ENCODE results near the gene ZNF318. TPM values are rescaled to one million over a fixed set of nuclear protein-coding genes. Genes with fewer than 3 reads are reported as not detected.
A peak's percentile ranks its signal among the peaks of the same experiment; 100 is the strongest.

Gene ZNF318
- total RNA-seq, 1 donor from 2014 or later, result 9.8 TPM

DNA sequence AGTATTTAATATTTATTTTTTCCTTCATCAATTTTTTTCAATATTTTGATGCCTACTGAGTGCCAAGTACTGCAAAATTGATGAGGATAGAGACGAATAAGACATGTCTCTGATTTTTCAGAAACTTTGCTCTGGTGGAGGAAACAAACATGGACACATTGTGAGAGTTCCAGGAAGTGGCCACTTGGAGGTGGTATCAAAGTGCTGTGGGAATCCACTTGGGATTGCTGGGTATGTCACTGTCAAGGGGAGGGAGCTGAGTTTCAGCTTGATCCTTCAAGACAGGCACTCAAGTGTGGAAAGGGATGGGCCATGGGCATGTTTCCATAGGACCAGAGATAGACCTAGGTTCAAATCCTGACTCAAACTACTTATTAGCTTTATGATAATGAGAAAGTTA, 33.4 kb upstream of the ZNF318 start:
- Mint-ChIP-seq H3K4me3 (ENCODE audit: unreplicated experiment) (no peak overlapping the region), H3K9me3 (ENCODE audit: unreplicated experiment) (peaks cover 2% of the 10 kb centered on the region), H3K4me1 (ENCODE audit: low read depth, unreplicated experiment) (peaks cover 3% of the 10 kb centered on the region), H3K27ac (ENCODE audit: unreplicated experiment) (no peak overlapping the region), H3K27me3 (ENCODE audit: low read depth, unreplicated experiment) (peaks cover 26% of the 10 kb centered on the region), H3K36me3 (ENCODE audit: low read depth, unreplicated experiment) (no peaks in the 10 kb centered on the region)
- Histone ChIP-seq H3K79me2 (ENCODE audit: insufficient read depth, low read length) (no peaks in the 10 kb centered on the region), H3K4me3 (ENCODE audit: insufficient read depth, low read depth, low read length) (no peak overlapping the region), H3K36me3 (ENCODE audit: insufficient read depth, low read length) (no peaks in the 10 kb centered on the region), H2AFZ (ENCODE audit: low read depth, low read length) (no peak overlapping the region), H3K9ac (ENCODE audit: low read length) (no peak overlapping the region), H4K20me1 (ENCODE audit: insufficient read depth, low read length) (no peaks in the 10 kb centered on the region), H3K27me3 (ENCODE audit: insufficient read depth, low read length) (peaks cover 15% of the 10 kb centered on the region), H3K9me3 (ENCODE audit: insufficient read depth, low read depth, low read length) (no peaks in the 10 kb centered on the region), H3K4me1 (ENCODE audit: insufficient read depth, low read length) (no peaks in the 10 kb centered on the region), H3K27ac (ENCODE audit: low read depth, low read length) (no peak overlapping the region), H3K4me2 (ENCODE audit: low read length) (no peak overlapping the region)
- TF ChIP-seq, protein P1, sequence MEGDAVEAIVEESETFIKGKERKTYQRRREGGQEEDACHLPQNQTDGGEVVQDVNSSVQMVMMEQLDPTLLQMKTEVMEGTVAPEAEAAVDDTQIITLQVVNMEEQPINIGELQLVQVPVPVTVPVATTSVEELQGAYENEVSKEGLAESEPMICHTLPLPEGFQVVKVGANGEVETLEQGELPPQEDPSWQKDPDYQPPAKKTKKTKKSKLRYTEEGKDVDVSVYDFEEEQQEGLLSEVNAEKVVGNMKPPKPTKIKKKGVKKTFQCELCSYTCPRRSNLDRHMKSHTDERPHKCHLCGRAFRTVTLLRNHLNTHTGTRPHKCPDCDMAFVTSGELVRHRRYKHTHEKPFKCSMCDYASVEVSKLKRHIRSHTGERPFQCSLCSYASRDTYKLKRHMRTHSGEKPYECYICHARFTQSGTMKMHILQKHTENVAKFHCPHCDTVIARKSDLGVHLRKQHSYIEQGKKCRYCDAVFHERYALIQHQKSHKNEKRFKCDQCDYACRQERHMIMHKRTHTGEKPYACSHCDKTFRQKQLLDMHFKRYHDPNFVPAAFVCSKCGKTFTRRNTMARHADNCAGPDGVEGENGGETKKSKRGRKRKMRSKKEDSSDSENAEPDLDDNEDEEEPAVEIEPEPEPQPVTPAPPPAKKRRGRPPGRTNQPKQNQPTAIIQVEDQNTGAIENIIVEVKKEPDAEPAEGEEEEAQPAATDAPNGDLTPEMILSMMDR (IDR thresholded peaks at IDR 0.05; ENCODE audit: insufficient read depth, low read depth, low read length), result no peak
- TF ChIP-seq EZH2 (IDR thresholded peaks at IDR 0.05; ENCODE audit: insufficient read depth, low read length), result no peak
- DNase-seq (ENCODE audit: low read depth) (no peak), FAIRE-seq (no peak)

DNA sequence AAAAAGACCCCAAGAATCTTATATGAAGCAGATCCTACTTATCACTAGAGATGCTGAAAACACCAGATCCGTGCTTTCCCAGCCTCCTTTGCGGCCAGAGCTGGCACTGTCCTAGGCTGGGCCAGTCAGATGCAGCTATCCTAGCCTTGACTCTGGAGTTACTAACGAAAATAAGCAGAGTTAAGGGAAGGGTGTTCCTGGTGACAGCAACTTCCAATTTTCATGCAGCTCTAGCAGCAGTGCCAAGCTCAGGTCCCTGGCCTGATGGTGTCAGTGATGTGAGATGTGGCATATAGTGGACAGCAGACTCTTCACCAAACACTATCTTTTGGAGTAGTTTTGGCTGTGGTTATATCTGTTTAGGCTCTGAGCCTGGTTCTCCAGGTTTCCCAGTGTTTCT, 32.3 kb upstream of the ZNF318 start:
- Mint-ChIP-seq H3K27ac (ENCODE audit: unreplicated experiment) (no peak overlapping the region), H3K9me3 (ENCODE audit: unreplicated experiment) (peaks cover 2% of the 10 kb centered on the region), H3K36me3 (ENCODE audit: low read depth, unreplicated experiment) (no peaks in the 10 kb centered on the region), H3K27me3 (ENCODE audit: low read depth, unreplicated experiment) (peaks cover 23% of the 10 kb centered on the region), H3K4me3 (ENCODE audit: unreplicated experiment) (peak overlapping the region; percentile 4), H3K4me1 (ENCODE audit: low read depth, unreplicated experiment) (peaks cover 3% of the 10 kb centered on the region)
- no peaks in the 10 kb centered on the region for H3K36me3 ChIP-seq (ENCODE audit: insufficient read depth, low read length)
- FAIRE-seq, result no peak
- no peak overlapping the region for H3K27ac ChIP-seq (ENCODE audit: low read depth, low read length)
- H3K27me3 ChIP-seq (ENCODE audit: insufficient read depth, low read length), result peaks cover 15% of the 10 kb centered on the region
- H3K9ac ChIP-seq (ENCODE audit: low read length), result no peak overlapping the region
- DNase-seq (ENCODE audit: low read depth), result no peak
- no peaks in the 10 kb centered on the region for H3K9me3 ChIP-seq (ENCODE audit: insufficient read depth, low read depth, low read length)
- H2AFZ ChIP-seq (ENCODE audit: low read depth, low read length), result no peak overlapping the region
- H3K4me1 ChIP-seq (ENCODE audit: insufficient read depth, low read length), result no peaks in the 10 kb centered on the region
- H4K20me1 ChIP-seq (ENCODE audit: insufficient read depth, low read length), result no peaks in the 10 kb centered on the region
- no peaks in the 10 kb centered on the region for H3K79me2 ChIP-seq (ENCODE audit: insufficient read depth, low read length)
- H3K4me2 ChIP-seq (ENCODE audit: low read length), result no peak overlapping the region
- TF ChIP-seq EZH2 (IDR thresholded peaks at IDR 0.05; ENCODE audit: insufficient read depth, low read length), result no peak
- TF ChIP-seq, protein P1 (IDR thresholded peaks at IDR 0.05; ENCODE audit: insufficient read depth, low read depth, low read length), result no peak
- no peak overlapping the region for H3K4me3 ChIP-seq (ENCODE audit: insufficient read depth, low read depth, low read length)

DNA sequence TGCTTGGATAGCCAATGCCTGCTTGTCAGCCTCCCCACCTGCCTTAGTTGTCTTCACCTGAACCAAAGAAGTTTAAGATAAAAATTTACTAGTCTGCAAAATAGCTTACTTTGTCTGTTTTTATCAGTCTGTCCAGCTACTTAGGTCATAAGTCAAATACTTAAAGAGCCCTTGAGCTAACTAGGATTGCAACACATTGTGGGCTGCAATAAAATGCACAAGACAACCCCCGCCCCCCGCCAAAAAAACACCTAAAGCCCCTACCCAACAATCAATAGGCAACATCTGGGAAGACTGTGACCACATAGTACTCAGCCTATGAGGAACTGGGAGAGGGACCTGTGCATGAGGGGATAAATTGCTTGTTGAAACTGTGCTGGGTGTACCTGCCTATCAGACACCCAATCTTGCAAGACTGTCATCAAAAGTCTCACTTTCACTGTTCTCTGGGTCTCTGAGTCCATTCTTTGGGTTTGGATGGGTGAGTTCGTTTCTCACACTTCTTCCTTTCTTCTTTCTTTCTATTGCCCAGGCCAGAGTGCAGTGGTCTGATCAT, 30.6 kb upstream of the ZNF318 start:
- no peak overlapping the region for H3K27ac ChIP-seq (ENCODE audit: low read depth, low read length)
- H3K36me3 ChIP-seq (ENCODE audit: insufficient read depth, low read length), result no peaks in the 10 kb centered on the region
- Mint-ChIP-seq H3K4me1 (ENCODE audit: low read depth, unreplicated experiment) (peaks cover 2% of the 10 kb centered on the region), H3K36me3 (ENCODE audit: low read depth, unreplicated experiment) (no peaks in the 10 kb centered on the region), H3K27me3 (ENCODE audit: low read depth, unreplicated experiment) (peaks cover 21% of the 10 kb centered on the region), H3K27ac (ENCODE audit: unreplicated experiment) (no peak overlapping the region), H3K4me3 (ENCODE audit: unreplicated experiment) (no peak overlapping the region), H3K9me3 (ENCODE audit: unreplicated experiment) (no peaks in the 10 kb centered on the region)
- no peaks in the 10 kb centered on the region for H4K20me1 ChIP-seq (ENCODE audit: insufficient read depth, low read length)
- H3K27me3 ChIP-seq (ENCODE audit: insufficient read depth, low read length), result peaks cover 15% of the 10 kb centered on the region
- H3K4me2 ChIP-seq (ENCODE audit: low read length), result no peak overlapping the region
- no peak for DNase-seq (ENCODE audit: low read depth)
- no peak overlapping the region for H3K4me3 ChIP-seq (ENCODE audit: insufficient read depth, low read depth, low read length)
- H3K9me3 ChIP-seq (ENCODE audit: insufficient read depth, low read depth, low read length), result no peaks in the 10 kb centered on the region
- H3K9ac ChIP-seq (ENCODE audit: low read length), result no peak overlapping the region
- no peaks in the 10 kb centered on the region for H3K4me1 ChIP-seq (ENCODE audit: insufficient read depth, low read length)
- H2AFZ ChIP-seq (ENCODE audit: low read depth, low read length), result no peak overlapping the region
- no peaks in the 10 kb centered on the region for H3K79me2 ChIP-seq (ENCODE audit: insufficient read depth, low read length)
- no peak for FAIRE-seq
- TF ChIP-seq, protein P1 (IDR thresholded peaks at IDR 0.05; ENCODE audit: insufficient read depth, low read depth, low read length), result no peak
- TF ChIP-seq EZH2 (IDR thresholded peaks at IDR 0.05; ENCODE audit: insufficient read depth, low read length), result no peak

Data from astrocyte (in vitro differentiated cells and primary cell).